ENCODE data around the gene SLC4A5. TPM values are rescaled to one million over a fixed set of nuclear protein-coding genes. Genes with fewer than 3 reads are reported as not detected.

SLC4A5 gene
- polyA plus RNA-seq, 1 donor = 1.5 TPM

GRCh38 chr2:74293191-74293991 lies 49.8 kb downstream of the SLC4A5 start:
- H3K9me3 ChIP-seq (ENCODE audit: control insufficient read depth, low read depth, low read length) = no peaks in the 10 kb centered on the region
- peak in 1 of 2 donors; percentile 55 for DNase-seq
- H3K4me3 ChIP-seq (ENCODE audit: low read length) = no peak overlapping the region
- H3K27ac ChIP-seq (ENCODE audit: low read length) = peak overlapping the region; percentile 59
- WGBS (ENCODE audit: insufficient coverage, low lambda C conversion rate) = 86% methylated on average over 2 of the region's 6 CpGs
- H3K36me3 ChIP-seq (ENCODE audit: control insufficient read depth, insufficient read depth, low read length) = no peaks in the 10 kb centered on the region
- peaks cover 18% of the 10 kb centered on the region for H3K4me1 ChIP-seq (ENCODE audit: control insufficient read depth, insufficient read depth, low read length)
- no peaks in the 10 kb centered on the region for H3K27me3 ChIP-seq (ENCODE audit: control insufficient read depth, insufficient read depth, low read length)

DNA sequence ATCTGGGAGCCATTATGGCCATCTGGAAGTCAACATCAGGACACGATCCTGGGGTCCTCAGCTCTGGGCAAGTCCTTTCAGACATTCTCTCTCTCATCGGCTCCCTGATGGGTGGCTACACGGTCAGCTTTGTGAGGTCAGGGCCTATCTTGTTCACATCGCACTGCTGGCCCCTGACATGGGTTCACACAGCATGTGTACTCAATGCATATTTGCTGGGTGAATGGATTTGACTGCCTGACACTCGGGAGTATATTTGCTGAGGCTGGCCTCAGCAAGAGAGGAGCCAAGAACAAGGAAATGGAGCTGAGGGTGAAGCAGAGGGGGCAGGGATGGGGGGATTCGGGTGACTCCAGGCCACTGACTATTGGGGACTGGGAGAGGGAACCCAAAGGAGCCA lies 50.5 kb downstream of the SLC4A5 start:
- H3K27ac ChIP-seq (ENCODE audit: low read length) = peak overlapping the region; percentile 59

GRCh38 chr2:74291886-74292621 lies 51.2 kb downstream of the SLC4A5 start:
- H3K27me3 ChIP-seq (ENCODE audit: control insufficient read depth, insufficient read depth, low read length) = no peaks in the 10 kb centered on the region
- H3K36me3 ChIP-seq (ENCODE audit: control insufficient read depth, insufficient read depth, low read length) = no peaks in the 10 kb centered on the region
- H3K27ac ChIP-seq (ENCODE audit: low read length) = no peak overlapping the region
- 100% methylated on average over 1 of the region's 6 CpGs for WGBS (ENCODE audit: insufficient coverage, low lambda C conversion rate)
- H3K9me3 ChIP-seq (ENCODE audit: control insufficient read depth, low read depth, low read length) = no peaks in the 10 kb centered on the region
- DNase-seq = no peak
- peaks cover 18% of the 10 kb centered on the region for H3K4me1 ChIP-seq (ENCODE audit: control insufficient read depth, insufficient read depth, low read length)
- H3K4me3 ChIP-seq (ENCODE audit: low read length) = no peak overlapping the region

More for the DNA sequence above, 50.5 kb downstream of the SLC4A5 start:
- Histone ChIP-seq H3K27me3 (ENCODE audit: control insufficient read depth, insufficient read depth, low read length) (no peaks in the 10 kb centered on the region), H3K9me3 (ENCODE audit: control insufficient read depth, low read depth, low read length) (no peaks in the 10 kb centered on the region), H3K36me3 (ENCODE audit: control insufficient read depth, insufficient read depth, low read length) (no peaks in the 10 kb centered on the region), H3K4me3 (ENCODE audit: low read length) (no peak overlapping the region), H3K4me1 (ENCODE audit: control insufficient read depth, insufficient read depth, low read length) (peaks cover 18% of the 10 kb centered on the region)
- peak in 1 of 2 donors; percentile 11 for DNase-seq
- WGBS (ENCODE audit: insufficient coverage, low lambda C conversion rate) = no CpG with 5 or more reads among the region's 6 CpGs

DNA sequence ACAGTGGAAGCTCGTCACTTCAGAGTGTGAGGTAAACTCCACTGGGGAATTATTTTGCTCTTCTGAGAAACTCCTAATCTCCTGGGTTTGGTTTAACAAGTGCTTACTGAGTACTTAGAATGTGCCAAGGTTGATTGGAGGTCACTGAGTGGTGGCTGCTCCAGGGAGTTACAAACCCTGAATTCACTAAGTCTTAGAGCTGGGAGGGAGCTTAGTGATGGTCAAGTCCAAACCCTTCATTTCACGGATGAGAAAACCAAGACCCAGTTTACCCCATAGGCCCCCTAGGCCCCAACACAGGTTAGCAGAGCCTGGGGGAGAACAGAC lies 52.0 kb downstream of the SLC4A5 start:
- WGBS (ENCODE audit: insufficient coverage, low lambda C conversion rate) = no CpG with 5 or more reads among the region's 2 CpGs
- Histone ChIP-seq H3K27me3 (ENCODE audit: control insufficient read depth, insufficient read depth, low read length) (no peaks in the 10 kb centered on the region), H3K4me1 (ENCODE audit: control insufficient read depth, insufficient read depth, low read length) (peaks cover 18% of the 10 kb centered on the region), H3K27ac (ENCODE audit: low read length) (no peak overlapping the region), H3K9me3 (ENCODE audit: control insufficient read depth, low read depth, low read length) (no peaks in the 10 kb centered on the region), H3K36me3 (ENCODE audit: control insufficient read depth, insufficient read depth, low read length) (no peaks in the 10 kb centered on the region), H3K4me3 (ENCODE audit: low read length) (no peak overlapping the region)
- no peak for DNase-seq

DNA sequence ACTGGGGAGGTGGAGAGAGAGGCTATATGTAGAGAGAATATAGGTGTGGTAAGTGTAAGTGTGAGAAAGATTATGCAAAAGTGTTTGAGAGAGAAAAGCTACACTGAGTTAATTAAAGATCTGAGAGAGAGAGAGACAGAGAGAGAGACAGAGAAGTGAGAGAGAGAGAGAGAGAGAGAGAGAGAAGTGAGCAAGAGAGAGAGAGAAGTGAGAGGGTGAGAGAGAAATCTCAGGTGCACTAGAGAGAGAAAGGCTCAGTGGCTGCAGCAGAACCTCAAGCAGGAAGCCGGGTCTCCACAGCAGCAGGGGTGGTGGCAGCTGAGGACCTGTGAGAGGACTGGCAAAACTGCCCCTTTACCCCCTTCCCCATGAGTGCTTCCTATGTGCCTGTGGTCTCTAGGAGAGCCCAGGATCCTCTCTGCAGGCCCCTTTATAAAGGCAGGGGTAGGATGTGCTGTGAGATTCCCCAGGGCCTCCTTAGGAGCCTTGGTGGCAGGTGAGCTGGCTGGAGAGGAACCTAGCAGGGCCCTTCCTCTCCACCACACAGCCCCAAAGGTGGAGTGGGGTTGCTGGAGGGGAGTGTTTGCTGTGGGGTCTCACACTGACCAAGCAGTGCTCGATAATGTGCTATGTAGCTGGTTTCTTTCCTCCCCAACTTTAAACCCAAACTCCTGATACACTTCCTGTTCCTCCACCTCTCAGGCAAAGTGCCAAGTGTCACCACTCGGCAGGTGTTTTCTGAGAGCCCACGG lies 52.6 kb downstream of the SLC4A5 start:
- no peak for DNase-seq
- Histone ChIP-seq H3K4me1 (ENCODE audit: control insufficient read depth, insufficient read depth, low read length) (peaks cover 18% of the 10 kb centered on the region), H3K4me3 (ENCODE audit: low read length) (no peak overlapping the region), H3K27me3 (ENCODE audit: control insufficient read depth, insufficient read depth, low read length) (no peaks in the 10 kb centered on the region), H3K9me3 (ENCODE audit: control insufficient read depth, low read depth, low read length) (no peaks in the 10 kb centered on the region), H3K36me3 (ENCODE audit: control insufficient read depth, insufficient read depth, low read length) (no peaks in the 10 kb centered on the region), H3K27ac (ENCODE audit: low read length) (no peak overlapping the region)
- 50% methylated on average over 2 of the region's 4 CpGs for WGBS (ENCODE audit: insufficient coverage, low lambda C conversion rate)

DNA sequence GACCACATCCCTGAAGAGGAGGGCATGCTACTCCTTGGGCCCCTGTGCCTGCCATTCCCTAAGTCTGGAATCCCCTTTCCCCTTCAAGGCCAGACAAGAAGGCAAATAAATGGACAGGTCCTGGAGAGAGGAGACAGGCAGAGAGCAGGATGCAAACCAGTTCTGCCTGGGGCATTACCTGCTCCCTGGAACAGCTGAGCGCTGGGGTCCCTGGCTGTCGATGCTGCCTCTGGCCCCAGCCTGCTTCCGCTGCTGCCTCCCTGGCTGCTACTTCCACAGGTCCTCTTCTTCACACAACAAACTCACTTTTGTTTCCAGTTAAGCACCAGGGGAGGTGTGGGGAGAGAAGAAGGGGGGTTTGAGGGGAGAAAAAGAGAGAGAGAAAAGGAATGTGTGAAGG lies 53.1 kb downstream of the SLC4A5 start:
- no CpG with 5 or more reads among the region's 3 CpGs for WGBS (ENCODE audit: insufficient coverage, low lambda C conversion rate)
- H3K27me3 ChIP-seq (ENCODE audit: control insufficient read depth, insufficient read depth, low read length) = no peaks in the 10 kb centered on the region

GRCh38 chr2:74286725-74287124 lies 56.5 kb downstream of the SLC4A5 start:
- Histone ChIP-seq H3K4me3 (ENCODE audit: low read length) (no peak overlapping the region), H3K27ac (ENCODE audit: low read length) (no peak overlapping the region), H3K36me3 (ENCODE audit: control insufficient read depth, insufficient read depth, low read length) (no peaks in the 10 kb centered on the region), H3K27me3 (ENCODE audit: control insufficient read depth, insufficient read depth, low read length) (no peaks in the 10 kb centered on the region), H3K9me3 (ENCODE audit: control insufficient read depth, low read depth, low read length) (no peaks in the 10 kb centered on the region), H3K4me1 (ENCODE audit: control insufficient read depth, insufficient read depth, low read length) (peaks cover 7% of the 10 kb centered on the region)
- no CpG with 5 or more reads among the region's 6 CpGs for WGBS (ENCODE audit: insufficient coverage, low lambda C conversion rate)
- no peak for DNase-seq

More for the DNA sequence above, 53.1 kb downstream of the SLC4A5 start:
- H3K9me3 ChIP-seq (ENCODE audit: control insufficient read depth, low read depth, low read length) = no peaks in the 10 kb centered on the region
- no peak for DNase-seq
- peaks cover 18% of the 10 kb centered on the region for H3K4me1 ChIP-seq (ENCODE audit: control insufficient read depth, insufficient read depth, low read length)
- H3K36me3 ChIP-seq (ENCODE audit: control insufficient read depth, insufficient read depth, low read length) = no peaks in the 10 kb centered on the region
- H3K4me3 ChIP-seq (ENCODE audit: low read length) = no peak overlapping the region
- H3K27ac ChIP-seq (ENCODE audit: low read length) = no peak overlapping the region

DNA sequence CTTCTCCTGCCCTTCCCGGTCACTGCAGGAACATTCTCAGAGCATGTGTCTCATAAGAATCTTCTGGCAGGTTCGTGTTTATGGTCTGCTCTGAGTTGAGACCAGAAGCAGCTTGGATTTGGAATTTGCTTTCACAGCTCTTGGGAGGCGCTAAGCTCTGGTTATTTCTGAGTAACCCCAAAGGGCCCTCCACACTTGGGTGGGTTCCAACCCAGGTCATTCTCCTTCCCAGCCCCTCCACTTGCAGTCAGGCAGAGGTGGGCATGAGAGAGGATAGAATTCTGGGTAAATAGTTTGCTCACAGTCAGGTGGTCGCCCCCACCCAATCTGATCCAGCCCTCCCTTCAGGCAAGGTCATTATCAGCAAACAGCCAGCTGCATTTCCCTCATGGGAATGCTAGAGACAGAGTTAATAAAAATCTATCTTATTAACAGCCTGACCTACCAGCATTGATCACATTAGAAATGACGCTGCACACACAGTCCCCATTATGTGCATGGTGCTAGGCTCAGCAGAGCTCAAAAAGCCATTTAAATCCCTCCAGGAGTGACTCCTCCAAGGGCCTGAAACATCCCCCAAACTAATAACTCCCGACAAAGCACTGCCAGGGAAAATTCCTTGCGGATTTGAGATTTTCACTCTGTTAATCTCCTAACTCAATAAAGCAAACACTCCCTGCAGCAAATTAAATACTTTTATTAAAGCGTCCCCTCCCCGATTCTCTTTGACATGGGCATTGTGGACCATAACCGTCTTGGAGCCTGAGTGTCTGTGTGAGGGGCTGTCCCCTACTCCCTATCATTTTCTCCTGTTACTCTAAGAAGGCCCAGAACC lies 61.9 kb downstream of the SLC4A5 start:
- H3K27ac ChIP-seq (ENCODE audit: low read length) = no peak overlapping the region
- DNase-seq = no peak
- peaks cover 7% of the 10 kb centered on the region for H3K4me1 ChIP-seq (ENCODE audit: control insufficient read depth, insufficient read depth, low read length)
- H3K36me3 ChIP-seq (ENCODE audit: control insufficient read depth, insufficient read depth, low read length) = no peaks in the 10 kb centered on the region
- H3K27me3 ChIP-seq (ENCODE audit: control insufficient read depth, insufficient read depth, low read length) = no peaks in the 10 kb centered on the region
- H3K4me3 ChIP-seq (ENCODE audit: low read length) = no peak overlapping the region
- WGBS (ENCODE audit: insufficient coverage, low lambda C conversion rate) = no CpG with 5 or more reads among the region's 10 CpGs
- H3K9me3 ChIP-seq (ENCODE audit: control insufficient read depth, low read depth, low read length) = no peaks in the 10 kb centered on the region

- Histone ChIP-seq H3K27me3 (ENCODE audit: control insufficient read depth, insufficient read depth, low read length) (no peaks in the 10 kb centered on the region), H3K4me1 (ENCODE audit: control insufficient read depth, insufficient read depth, low read length) (peaks cover 7% of the 10 kb centered on the region), H3K36me3 (ENCODE audit: control insufficient read depth, insufficient read depth, low read length) (no peaks in the 10 kb centered on the region), H3K27ac (ENCODE audit: low read length) (no peak overlapping the region), H3K4me3 (ENCODE audit: low read length) (no peak overlapping the region), H3K9me3 (ENCODE audit: control insufficient read depth, low read depth, low read length) (no peaks in the 10 kb centered on the region)
- no peak for DNase-seq
- WGBS (ENCODE audit: insufficient coverage, low lambda C conversion rate) = 60% methylated on average over 2 of the region's 4 CpGs
Observed at GRCh38 chr2:74278694-74279093, 64.5 kb downstream of the SLC4A5 start.

DNA sequence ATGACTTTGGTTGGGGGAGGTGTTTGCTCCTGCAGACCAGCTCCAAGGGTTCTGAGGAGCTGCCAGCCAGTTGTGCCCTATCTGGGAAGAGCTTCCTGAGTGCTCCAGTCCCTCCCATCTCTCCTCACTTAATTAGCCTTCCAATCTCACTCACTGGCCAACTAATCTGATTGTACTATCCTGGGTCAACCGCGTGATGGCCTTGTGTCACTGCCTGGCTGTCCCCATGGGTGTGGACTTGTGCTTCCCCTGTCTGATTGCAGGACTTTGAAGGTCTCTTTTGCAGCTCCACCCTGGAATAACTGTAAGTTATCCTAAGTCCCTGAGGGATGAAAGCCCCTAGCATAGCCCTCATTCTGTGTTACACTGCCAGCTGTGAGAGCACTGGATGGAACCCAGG lies 65.0 kb downstream of the SLC4A5 start:
- peak; percentile 40 to 54 for DNase-seq
- no peak overlapping the region for H3K27ac ChIP-seq (ENCODE audit: low read length)
- no CpG with 5 or more reads among the region's 2 CpGs for WGBS (ENCODE audit: insufficient coverage, low lambda C conversion rate)
- no peaks in the 10 kb centered on the region for H3K27me3 ChIP-seq (ENCODE audit: control insufficient read depth, insufficient read depth, low read length)
- peaks cover 4% of the 10 kb centered on the region for H3K4me1 ChIP-seq (ENCODE audit: control insufficient read depth, insufficient read depth, low read length)
- no peak overlapping the region for H3K4me3 ChIP-seq (ENCODE audit: low read length)
- H3K36me3 ChIP-seq (ENCODE audit: control insufficient read depth, insufficient read depth, low read length) = no peaks in the 10 kb centered on the region
- no peaks in the 10 kb centered on the region for H3K9me3 ChIP-seq (ENCODE audit: control insufficient read depth, low read depth, low read length)
